Measurements from ENCODE around the gene DIAPH3.

DIAPH3 gene

DNA sequence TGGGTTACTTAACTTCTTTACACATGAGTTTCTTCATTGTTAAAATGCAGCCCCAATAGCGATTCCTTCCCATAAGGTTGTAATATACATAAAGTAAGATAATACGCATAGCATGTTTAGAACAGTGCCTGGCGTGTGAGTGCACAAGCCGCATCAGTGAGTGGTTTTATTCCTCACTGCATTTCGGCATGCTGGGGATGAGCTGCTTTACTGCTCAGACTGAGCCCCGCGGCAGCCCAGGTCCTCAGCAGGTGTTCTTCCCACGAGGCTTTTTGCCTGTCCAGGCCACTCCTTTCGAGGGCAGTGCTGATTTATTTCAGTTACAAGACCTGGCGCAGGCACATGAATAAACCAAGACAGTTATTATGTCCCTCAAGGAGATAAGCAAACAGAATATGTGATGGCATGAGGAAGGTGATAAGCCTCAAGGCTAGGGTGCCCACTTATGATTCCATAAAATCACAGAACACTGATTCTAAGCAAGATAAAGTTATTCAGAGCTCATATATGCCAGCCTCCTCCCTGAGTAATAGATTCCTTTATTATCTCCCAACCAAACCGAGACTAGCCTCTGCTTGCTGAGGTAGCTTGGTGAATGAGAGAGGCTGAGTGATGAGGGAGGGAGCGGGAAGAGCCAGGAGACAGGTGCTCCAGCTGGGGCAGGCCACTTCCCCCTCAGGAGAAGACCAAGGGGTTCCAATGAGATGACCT is 505.5 kb downstream of the DIAPH3 start:
- no peak for DNase-seq

DNA sequence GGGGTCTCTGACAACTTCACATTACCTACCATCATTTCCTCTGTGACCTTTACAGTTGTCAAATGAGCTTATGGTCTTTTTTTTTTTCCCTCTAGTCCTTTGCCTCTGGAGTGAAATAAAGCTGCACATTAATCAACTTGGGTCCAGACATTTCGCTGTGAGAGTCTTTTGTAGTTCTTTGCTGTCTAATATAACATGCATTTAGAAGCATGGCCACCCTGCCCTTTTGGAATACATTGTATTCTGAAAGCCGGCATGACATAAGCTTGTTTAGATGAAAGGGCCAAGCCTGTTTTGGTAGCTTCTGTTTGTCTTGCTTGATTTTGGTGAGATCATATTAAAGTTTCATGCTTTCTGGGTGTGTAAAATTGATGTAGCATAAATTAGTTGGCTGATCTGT is 509.8 kb downstream of the DIAPH3 start:
- DNase-seq = no peak

DNA sequence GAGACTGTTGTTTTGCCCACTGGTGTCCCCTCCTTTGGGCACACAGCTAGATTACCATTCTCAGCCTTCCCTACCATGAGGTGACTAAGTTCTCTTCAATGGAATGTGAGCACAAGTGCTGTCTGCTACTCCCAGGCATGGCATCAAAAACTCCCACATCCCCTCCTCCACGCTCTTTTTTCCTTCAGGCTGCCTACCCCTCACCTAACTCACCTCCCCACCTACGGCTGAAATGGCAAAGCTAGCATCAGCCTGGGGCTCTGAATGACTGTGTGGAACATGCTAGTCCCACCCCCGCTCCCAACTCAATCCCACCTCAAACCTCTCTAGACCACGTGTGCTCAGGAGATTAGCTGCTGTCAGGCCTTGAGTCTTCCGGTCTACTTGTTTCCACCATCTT is 512.2 kb downstream of the DIAPH3 start:
- DNase-seq = no peak

DNA sequence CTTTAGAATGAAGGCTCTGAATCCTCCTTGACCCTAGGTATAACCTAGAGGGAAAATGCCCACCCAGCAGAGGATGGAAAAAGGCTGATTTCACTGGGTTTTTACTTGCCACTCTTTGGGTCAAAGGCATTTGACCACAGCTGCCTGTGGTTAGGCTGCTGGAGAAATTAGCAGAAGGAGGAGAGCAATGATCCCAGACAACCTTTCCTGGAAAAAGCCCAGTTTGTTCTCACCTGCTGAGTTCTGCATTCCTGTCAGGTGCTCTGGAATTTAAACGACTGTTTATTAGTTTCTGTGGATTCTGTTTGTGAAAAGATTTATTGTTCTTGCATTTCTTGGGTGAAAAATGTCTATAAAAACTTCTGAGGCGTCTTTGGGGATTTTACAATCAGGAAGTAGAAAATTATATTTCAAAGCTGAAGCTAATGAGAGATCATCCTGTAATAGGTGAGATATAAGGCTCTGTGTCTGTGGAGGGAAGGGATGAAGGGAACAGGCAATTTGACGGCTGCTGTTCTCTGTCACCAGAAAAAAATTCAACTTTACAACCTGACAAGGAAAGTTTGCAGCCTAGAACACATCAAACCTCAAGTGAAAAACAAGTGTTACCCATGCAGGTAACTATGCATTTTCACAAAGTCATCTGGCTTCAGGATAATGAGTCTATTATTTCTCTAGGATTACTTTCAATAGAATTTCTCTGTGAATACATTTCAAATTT is 519.7 kb downstream of the DIAPH3 start:
- no peak for DNase-seq

DNA sequence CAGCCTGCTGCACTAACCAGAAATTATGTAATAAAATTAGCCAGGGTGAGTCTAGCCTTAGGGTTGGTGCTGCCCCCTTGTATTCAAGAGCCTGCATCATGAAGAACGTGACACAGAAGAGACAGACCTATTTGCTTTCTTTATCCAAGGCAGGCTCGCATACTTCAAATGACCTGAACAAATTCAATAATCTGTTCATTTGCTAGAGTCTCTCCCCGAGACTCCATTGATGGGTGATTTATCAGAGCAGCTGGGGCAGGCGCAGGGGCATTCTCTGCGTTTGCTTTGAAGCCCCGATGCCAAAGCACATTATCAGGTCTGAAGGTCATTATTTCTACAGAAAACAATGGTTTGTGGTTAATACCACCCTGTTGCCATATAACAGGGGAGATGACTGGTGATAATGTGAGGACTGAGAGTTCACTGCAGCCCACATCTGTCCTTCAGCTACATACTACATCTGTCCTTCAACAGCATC is 520.3 kb downstream of the DIAPH3 start:
- DNase-seq = no peak

DNA sequence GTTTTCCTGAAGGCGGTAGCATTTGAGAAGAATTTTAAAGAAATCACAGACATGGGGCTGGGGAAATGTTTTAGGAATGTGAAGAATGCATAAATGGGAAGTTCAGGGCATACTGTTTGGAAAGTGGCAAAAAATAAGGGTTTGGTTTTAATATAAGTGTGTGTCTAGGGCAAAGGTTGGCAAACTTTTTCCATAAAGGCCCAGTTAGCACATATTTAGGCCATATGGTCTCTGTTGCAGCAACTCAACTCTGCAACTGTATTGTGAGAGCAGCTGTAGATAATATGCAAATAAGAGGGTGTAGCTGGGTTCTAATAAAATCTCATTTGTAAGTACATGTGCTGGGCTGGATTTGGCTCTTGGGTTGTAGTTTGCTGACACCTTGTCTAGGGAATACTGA is 521.9 kb downstream of the DIAPH3 start:
- DNase-seq = no peak

DNA sequence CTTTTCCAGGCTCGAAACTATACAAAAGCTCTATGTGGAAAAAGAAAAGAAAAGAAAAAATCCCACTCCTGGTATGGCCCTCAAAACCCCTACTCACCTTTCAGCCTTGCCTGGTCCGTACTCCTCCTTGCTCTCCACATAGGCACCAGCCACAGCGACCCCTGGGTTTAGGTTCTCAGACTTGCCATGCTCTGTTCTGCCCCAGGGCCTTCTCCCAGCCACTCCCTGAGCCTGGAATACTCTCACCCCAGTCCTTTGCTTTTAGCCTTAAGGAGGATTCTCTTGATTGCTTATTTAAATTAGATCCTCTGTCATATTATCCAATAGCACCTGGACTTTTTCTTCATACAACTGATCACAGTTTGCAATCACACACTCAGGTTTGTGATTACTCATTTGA is 522.5 kb downstream of the DIAPH3 start:
- no peak for DNase-seq

DNA sequence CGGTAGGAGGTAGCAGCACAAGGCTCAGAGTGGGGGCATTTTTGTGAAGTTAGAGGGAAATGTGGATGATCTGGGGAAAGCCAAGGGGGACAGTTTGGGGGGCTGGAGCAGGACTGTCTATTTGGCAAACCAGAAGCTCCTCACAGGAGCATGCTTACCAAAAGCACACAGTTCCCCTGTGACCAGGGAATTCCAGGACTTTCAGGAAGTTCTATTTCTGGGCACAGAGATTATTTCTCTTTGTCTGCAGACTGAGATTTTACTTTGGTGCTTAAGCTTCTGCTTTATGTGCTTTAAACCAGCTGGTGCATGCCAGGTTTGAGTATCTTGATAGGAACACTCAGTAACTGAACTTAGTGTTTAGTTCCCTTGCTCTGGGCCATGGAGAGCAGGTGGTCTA is 525.3 kb downstream of the DIAPH3 start:
- no peak for DNase-seq

DNA sequence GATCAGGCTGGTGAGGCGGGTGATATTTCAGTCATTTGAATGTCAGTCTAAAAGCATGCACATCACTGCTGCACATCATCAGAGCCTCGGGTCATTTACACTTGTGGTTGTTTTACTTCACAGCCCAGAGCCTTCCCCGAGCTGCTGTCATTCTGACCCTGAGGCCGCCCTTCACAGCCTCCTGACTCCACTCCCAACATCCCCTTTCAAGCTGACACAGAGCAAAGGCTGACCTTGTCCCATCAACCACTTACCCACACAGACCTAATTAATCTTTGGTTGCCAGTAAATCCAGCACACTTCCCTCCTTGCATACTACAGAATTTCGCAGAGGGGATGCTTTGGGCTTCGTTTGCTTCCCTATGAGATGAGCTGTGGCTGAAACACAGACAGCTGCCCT is 528.1 kb downstream of the DIAPH3 start:
- DNase-seq = no peak

DNA sequence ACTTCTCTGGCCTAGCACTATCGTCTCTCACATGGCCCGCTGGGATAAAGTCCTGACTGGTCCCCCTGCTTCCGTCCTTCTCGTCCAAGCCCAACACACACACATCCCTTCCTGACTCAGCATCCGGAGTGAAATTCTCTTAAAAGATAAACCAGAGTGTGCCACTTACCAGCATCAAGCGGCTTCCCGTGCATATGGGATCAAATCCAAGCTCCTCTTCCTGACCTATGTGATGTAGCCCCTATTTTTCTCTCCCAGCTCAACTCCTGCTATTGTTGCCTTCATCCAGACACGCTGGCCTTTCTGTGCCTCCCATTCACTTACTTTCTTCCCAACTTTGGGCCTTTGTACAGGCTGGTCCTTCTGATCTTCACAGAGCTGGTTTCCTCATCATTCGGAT is 530.4 kb downstream of the DIAPH3 start:
- no peak for DNase-seq

DNA sequence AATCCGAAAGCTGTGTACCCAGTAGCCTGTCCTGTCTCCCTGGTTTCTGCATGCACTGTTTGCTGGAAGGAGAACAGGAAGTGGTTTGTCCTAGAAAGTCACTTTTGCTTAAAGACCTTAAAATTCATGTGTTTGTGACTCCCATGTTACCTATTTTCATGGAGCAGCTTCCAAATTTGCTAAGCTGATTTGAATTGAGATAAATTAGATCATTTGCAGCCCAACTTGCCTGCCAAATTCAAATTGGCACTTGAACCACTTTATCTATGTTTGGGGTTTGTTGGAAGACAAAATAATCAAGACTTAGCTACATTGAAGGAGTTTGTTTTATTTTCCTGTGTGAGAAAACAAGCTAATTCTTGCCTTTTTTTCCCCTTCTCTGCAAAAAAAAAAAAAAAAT is 532.5 kb downstream of the DIAPH3 start:
- no peak for DNase-seq

DNA sequence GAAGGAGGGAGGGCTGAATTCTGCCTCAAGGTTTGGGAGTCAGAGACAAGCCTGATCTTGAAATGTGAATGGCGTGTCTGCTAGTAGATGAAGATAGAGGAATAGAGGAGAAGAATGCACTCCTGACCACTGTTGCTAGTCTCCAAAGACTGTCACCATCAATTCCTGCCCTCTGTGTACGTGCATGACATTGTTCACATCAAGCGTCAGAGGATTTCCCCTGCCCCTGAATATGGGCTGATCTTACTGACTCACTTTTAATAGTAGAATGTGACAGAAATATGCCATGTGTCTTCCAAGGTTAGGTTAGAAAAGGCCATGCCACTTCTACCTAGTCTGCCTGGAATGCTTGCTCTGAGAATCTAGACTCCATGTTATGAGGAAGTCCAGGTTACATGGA is 538.6 kb downstream of the DIAPH3 start:
- DNase-seq = no peak

DNA sequence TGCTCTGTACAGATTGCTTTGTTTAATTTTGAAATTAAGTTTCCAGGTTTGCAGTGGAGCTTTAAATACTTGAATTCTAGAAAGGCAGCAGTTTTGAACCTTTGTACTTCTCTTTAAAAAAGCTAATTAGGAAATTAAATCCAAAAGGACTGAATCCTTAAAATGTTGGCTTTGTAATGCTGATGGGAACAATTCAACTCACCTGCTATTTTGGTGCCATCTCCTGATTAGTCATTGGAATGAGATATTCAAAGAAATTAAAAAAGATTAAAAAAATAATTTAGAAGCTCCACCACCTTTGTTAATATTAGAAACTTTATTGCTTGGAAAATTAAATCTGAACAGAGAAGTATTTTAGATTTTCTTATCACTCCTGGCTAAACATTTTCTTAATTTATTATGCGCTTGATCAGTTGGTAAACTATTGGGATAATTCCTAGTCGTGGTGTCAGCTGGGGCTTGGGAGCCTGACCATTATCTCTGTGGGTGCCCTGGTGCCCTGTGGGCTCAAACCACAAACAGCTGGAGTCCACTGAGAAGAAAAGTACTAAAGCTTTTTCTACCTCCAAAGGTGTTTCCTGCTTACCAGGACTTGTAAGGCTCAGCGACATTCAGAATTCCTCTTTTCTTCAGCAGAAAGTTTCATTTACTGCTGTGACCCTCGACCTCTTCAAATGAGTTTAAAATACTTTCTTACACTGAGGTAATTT is 540.4 kb downstream of the DIAPH3 start:
- DNase-seq = peak; percentile 50

DNA sequence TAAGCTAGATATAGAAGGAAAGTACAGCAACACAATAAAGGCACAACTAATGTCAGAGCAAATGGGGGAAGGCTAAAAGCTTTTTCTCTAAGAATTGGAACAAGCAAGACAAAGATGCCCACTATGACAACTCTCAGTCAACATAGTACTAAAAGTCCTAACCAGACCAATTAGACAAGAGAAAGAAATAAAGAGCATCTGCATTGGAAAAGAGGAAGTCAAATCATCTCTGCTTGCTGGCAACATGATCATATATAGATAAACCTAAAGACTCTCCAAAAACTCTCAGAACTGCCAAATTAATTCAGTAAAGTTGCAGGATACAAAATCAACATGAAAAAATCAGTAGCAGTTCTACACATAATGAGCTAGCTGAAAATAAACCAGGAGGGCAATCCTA is 542.0 kb downstream of the DIAPH3 start:
- DNase-seq = no peak
